ENCODE measurements around the gene UVRAG. TPM values are rescaled to one million over a fixed set of nuclear protein-coding genes. Genes with fewer than 3 reads are reported as not detected.

Gene UVRAG
- total RNA-seq, 1 donor from 2014 or later = 14.7 TPM

DNA sequence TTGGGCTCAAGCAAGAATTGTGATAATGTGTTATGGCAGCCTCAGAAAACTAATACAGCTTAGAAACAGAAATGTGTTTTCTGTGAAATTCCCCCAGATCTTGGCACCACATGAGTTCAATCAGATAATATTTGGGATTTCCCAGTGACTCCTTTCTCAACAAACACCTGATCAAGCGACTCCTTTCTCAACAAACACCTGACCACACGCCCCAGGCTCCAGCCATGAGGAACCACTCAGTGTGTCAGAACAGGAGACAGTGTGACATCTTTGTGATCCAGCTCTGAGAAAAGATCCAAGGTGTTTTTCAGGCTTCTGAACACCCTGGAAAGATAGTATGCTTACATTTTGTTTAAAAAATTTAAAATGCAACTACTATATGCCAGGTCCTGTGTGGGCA, 1.9 kb upstream of the UVRAG start:
- Histone ChIP-seq H3K4me1 (peaks cover 31% of the 10 kb centered on the region), H3K27me3 (no peaks in the 10 kb centered on the region), H3K36me3 (no peaks in the 10 kb centered on the region), H3K27ac (peak overlapping the region; percentile 25), H3K9me3 (no peaks in the 10 kb centered on the region), H3K4me3 (no peak overlapping the region)
- no peak for DNase-seq (ENCODE audit: extremely low spot score in 2 of 2)
- intact Hi-C loops (cut with DNase I) = no loop called here
- TF ChIP-seq POLR2A (IDR thresholded peaks at IDR 0.05) (no peak), POLR2AphosphoS5 (IDR thresholded peaks at IDR 0.05; ENCODE audit: insufficient read depth in 1 of 2, low read depth in 1 of 2) (no peak), CTCF (IDR thresholded peaks at IDR 0.05) (no peak)

DNA sequence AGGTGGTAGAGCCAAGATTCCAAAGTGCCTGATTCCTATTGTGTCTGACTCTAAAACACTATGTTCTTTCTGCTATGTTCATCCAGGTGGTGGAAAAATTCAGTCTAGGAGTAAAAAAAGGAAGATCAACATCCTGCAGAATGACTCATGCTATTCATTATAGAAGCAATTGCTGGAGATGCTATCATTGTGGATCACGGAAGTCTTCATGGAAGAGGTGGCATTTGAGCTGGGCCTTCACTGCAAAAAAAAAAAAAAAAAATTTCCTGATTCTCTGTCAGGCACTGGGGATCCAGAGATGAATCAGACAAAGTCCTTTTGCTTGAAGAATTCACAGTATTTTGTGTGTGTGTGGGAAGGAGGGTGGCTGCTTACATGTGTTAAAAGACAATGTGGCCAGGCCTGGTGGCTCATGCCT, 1.4 kb upstream of the UVRAG start:
- Histone ChIP-seq H3K36me3 (no peaks in the 10 kb centered on the region), H3K9me3 (no peaks in the 10 kb centered on the region), H3K27ac (peak overlapping the region; percentile 90), H3K4me1 (peaks cover 34% of the 10 kb centered on the region), H3K27me3 (no peaks in the 10 kb centered on the region), H3K4me3 (no peak overlapping the region)
- no peak for DNase-seq (ENCODE audit: extremely low spot score in 2 of 2)
- intact Hi-C loops (cut with DNase I) = no loop called here
- TF ChIP-seq CTCF (IDR thresholded peaks at IDR 0.05) (no peak), POLR2A (IDR thresholded peaks at IDR 0.05) (no peak), POLR2AphosphoS5 (IDR thresholded peaks at IDR 0.05; ENCODE audit: insufficient read depth in 1 of 2, low read depth in 1 of 2) (peak in 1 of 2 donors; percentile 74)

DNA sequence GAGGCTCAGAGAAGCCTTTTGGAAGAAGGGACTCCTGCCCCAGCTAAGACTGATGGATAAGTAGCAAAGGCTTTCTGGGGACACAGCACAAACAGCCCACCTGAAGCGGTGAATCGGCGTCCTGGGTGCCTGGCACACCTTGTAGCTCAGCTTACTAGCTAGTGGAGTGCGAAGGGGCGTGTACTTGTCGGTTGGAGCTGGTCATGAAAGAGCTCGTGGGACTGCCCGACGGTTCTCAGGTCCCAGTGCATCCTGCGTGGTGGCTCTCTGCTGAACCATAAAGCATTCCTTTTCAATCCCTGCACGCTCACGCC, 690 bp upstream of the UVRAG start:
- Histone ChIP-seq H3K4me1 (peaks cover 41% of the 10 kb centered on the region), H3K9me3 (no peaks in the 10 kb centered on the region)
- intact Hi-C loops (cut with DNase I) = no loop called here

GRCh38 chr11:75815345-75816168, 547 bp downstream of the UVRAG start:
- no peaks in the 10 kb centered on the region for H3K36me3 ChIP-seq
- no peaks in the 10 kb centered on the region for H3K27me3 ChIP-seq
- no peaks in the 10 kb centered on the region for H3K9me3 ChIP-seq
- intact Hi-C loops (cut with DNase I) = no loop called here
- peak overlapping the region; percentile 90 for H3K27ac ChIP-seq
- TF ChIP-seq CTCF (IDR thresholded peaks at IDR 0.05) (no peak), POLR2A (IDR thresholded peaks at IDR 0.05) (no peak), POLR2AphosphoS5 (IDR thresholded peaks at IDR 0.05; ENCODE audit: insufficient read depth in 1 of 2, low read depth in 1 of 2) (no peak)
- H3K4me1 ChIP-seq = peaks cover 45% of the 10 kb centered on the region
- peak overlapping the region; percentile 96 to 97 for H3K4me3 ChIP-seq
- DNase-seq (ENCODE audit: extremely low spot score in 2 of 2) = no peak

More for the DNA sequence above, 690 bp upstream of the UVRAG start:
- no peaks in the 10 kb centered on the region for H3K36me3 ChIP-seq
- no peaks in the 10 kb centered on the region for H3K27me3 ChIP-seq
- DNase-seq (ENCODE audit: extremely low spot score in 2 of 2) = no peak
- peak overlapping the region; percentile 90 for H3K27ac ChIP-seq
- H3K4me3 ChIP-seq = peak overlapping the region; percentile 96 to 97
- TF ChIP-seq POLR2A (IDR thresholded peaks at IDR 0.05) = no peak

DNA sequence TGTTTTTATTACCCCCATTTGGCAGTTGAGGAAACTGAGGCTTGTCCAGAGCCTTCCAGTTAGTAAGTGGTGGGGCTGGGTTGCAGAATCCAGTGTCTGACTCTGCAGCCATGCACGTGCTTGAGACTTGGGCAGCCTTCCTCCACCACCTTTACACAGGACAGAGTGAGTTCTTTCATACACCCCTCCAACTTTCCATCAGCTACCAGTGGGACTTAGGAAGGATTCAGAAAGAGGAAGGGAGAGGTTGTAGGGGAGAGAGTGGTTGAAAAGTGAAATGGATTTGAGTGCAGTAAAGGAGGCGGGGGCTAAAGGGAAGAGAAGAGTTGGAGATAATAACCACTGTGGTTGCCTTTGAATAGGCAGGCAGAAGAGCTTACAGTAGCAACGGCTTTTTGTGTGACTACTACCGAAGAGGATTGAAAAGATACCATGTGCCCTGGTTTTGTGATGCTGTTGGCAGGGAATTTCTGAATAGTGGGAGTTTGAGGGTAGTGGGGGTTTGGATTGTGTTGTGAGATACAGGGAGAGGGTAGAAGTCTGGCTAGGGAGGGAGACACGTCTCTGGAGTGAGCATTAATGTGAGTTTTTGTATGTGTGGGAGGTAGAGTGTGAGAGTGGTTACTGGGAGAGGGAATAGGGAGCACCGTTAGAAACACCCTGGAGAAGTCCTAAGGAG, 1.7 kb downstream of the UVRAG start:
- no peak for DNase-seq (ENCODE audit: extremely low spot score in 2 of 2)
- peak overlapping the region; percentile 96 to 97 for H3K4me3 ChIP-seq

More for the DNA sequence above, 1.7 kb downstream of the UVRAG start:
- TF ChIP-seq CTCF (IDR thresholded peaks at IDR 0.05) = no peak
- TF ChIP-seq POLR2A (IDR thresholded peaks at IDR 0.05) = no peak
- TF ChIP-seq POLR2AphosphoS5 (IDR thresholded peaks at IDR 0.05; ENCODE audit: insufficient read depth in 1 of 2, low read depth in 1 of 2) = no peak
- intact Hi-C loops (cut with DNase I) = no loop called here
- peak overlapping the region; percentile 33 for H3K27ac ChIP-seq
- H3K9me3 ChIP-seq = no peaks in the 10 kb centered on the region
- no peaks in the 10 kb centered on the region for H3K27me3 ChIP-seq
- H3K4me1 ChIP-seq = peaks cover 45% of the 10 kb centered on the region
- H3K36me3 ChIP-seq = no peaks in the 10 kb centered on the region
